GM19099 (cell line): ENCODE measurements around the gene SERPINE2.

Experiments used
- POLR2A ChIP-seq: IDR thresholded peaks from 3 replicates; pipeline ENCODE4 v1.6.1; 2011; ENCODE audit warnings: low read depth; ENCODE audit not compliant: insufficient read length; ENCODE audit errors: extremely low read depth

SERPINE2 gene

DNA sequence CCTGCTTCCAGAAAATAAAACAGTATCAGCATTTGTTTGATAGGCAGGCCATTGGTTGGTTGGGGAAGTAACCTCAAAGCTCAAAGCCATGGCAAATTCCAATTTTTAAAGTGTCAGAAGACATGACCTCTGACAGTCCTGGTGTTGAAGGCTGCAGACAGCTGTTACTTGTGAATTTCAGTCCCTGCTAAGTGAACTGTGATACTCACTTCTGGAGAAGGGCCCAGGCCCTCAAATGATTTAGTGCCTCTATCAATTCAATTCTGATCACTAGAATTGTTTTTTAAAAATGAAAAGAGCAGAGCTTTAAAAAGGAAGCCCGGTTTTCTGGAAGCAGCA, 58.7 kb downstream of the SERPINE2 start:
- TF ChIP-seq POLR2A = no peak

DNA sequence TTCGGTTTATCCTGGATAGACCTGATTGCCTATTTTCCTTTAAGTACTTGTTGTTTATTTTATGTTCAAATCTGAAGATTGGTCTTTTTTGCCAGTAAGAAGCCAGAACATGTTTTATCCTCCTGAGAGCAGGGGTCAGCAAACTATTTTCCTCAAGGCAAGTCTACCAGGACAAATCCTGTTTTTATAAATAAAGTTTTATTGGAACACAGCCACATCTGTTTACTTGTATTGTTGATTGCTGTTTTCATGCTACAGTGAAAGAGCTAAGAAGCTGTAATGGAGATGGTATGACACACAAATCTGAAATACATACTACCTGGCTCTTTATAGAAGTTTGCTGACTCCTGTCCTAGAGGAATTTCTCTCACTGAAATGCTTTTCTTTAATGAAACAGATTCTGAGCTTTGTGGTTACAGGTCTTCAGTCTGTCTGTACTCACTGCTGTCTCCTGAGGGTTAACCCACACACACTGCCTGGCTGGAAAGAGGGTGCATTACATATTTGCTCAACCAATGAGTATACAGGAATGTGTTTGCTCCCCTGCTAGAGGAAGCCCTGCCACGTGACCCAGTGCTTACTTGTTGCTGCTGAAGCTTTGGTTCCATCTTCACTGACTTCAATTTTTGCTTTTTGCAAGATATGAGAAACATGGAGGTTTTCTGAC, 59.2 kb downstream of the SERPINE2 start:
- TF ChIP-seq POLR2A = no peak

GRCh38 chr2:223978451-223978850, 60.6 kb downstream of the SERPINE2 start:
- TF ChIP-seq POLR2A = no peak

- TF ChIP-seq POLR2A = no peak
These were observed 62.4 kb downstream of the SERPINE2 start for GRCh38 chr2:223976635-223977226.

- TF ChIP-seq POLR2A = no peak
These were observed 65.5 kb downstream of the SERPINE2 start for GRCh38 chr2:223973606-223974005.

GRCh38 chr2:223972656-223973102, 66.4 kb downstream of the SERPINE2 start:
- no peak for TF ChIP-seq POLR2A

DNA sequence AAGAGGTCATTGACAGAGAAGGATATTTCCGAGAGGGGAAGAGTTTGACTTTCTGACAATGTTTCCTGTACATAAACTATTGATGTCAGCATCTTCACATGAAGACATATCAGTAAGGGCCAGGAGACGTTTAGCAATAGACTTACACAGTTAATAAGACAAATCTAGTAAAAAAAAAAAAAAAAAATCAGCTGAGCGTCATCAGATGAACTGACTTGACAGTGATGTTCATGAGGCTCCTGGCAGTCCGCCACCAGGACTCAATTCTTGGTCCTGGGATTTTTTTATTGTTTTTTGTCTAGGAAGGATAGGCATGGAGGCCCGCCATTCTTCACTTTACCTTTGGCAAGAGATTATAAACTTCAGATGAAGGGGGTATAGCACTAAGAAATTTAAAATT, 67.4 kb downstream of the SERPINE2 start:
- TF ChIP-seq POLR2A = no peak

GRCh38 chr2:223970343-223971128, 68.5 kb downstream of the SERPINE2 start:
- TF ChIP-seq POLR2A = no peak

- TF ChIP-seq POLR2A = no peak
These were observed 69.2 kb downstream of the SERPINE2 start for GRCh38 chr2:223969856-223970255.

DNA sequence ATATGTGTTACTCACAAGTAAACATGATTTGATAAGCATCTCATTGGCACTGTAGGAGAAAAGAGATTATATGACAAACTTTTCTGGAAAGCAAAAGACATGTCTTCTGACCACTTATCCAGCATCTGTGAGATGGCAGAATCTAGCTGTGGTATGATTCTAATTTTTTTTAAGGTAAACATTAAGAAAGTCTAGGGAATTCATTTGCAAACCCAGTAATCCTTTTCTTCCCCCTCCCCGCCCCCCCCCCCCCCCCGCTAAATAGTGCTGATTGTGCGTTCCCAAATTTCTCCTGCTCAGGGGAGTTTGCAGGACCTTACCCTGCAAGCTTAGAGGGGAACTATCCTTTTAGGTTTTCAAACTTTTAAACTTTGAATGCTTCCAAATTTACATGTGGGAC, 69.8 kb downstream of the SERPINE2 start:
- TF ChIP-seq POLR2A = no peak

GRCh38 chr2:223967981-223968380, 71.1 kb downstream of the SERPINE2 start:
- no peak for TF ChIP-seq POLR2A

DNA sequence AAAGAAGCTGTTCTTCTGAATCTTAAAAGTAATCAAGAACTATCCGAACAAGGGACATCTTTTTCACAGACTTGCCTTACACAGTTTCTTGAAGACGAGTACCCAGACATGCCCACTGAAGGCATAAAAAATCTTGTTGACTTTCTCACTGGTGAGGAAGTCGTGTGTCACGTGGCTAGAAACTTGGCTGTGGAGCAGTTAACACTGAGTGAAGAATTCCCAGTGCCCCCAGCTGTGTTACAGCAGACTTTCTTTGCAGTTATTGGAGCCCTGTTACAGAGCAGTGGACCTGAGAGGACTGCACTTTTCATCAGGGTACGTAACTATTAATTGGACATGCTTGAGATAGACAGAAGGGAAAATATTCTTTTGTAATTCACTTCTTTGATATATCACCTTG, 79.4 kb downstream of the SERPINE2 start:
- no peak for TF ChIP-seq POLR2A

- TF ChIP-seq POLR2A = peak; percentile 81
These were observed 81.8 kb downstream of the SERPINE2 start, which contains the start of gene MRPL44 for GRCh38 chr2:223957092-223957851. MRPL44 (plus strand) TSS chr2:223957463; CDS start chr2:223957473, 10 bp downstream.

- no peak for TF ChIP-seq POLR2A
These were observed 82.8 kb downstream of the SERPINE2 start for GRCh38 chr2:223956300-223956699.

- no peak for TF ChIP-seq POLR2A
These were observed 84.7 kb downstream of the SERPINE2 start for GRCh38 chr2:223954401-223954800.
